Epithelial cell of proximal tubule (primary cell): ENCODE data around the gene GREM2. TPM values are rescaled to one million over a fixed set of nuclear protein-coding genes. Genes with fewer than 3 reads are reported as not detected.

Experiments used
- DNase-seq: peaks from one replicate; pipeline ENCODE4 v3.0.0-alpha.2; 2011; ENCODE audit warnings: low read depth
- H3K4me3 ChIP-seq: 2 replicates; pipeline ENCODE4 v1.5.1; 2011; ENCODE audit warnings: low read depth, mild to moderate bottlenecking, low read length
- total RNA-seq: library from RNA; depleted of rRNA; stranded (reverse); fragments of >200 nt; gene quantifications from 2 replicates; pipeline ENCODE4 v1.2.3, GENCODE V29; 2015
- TF ChIP-seq, protein P1 (sequence below): conservative IDR thresholded peaks from 2 replicates; pipeline ENCODE4 v1.5.1; 2012; ENCODE audit warnings: low read depth, mild to moderate bottlenecking, low read length

Gene GREM2
- total RNA-seq, 1 donor from 2014 or later: 0.06 TPM

- no peak overlapping the region for H3K4me3 ChIP-seq
- no peak for DNase-seq
- TF ChIP-seq, protein P1, sequence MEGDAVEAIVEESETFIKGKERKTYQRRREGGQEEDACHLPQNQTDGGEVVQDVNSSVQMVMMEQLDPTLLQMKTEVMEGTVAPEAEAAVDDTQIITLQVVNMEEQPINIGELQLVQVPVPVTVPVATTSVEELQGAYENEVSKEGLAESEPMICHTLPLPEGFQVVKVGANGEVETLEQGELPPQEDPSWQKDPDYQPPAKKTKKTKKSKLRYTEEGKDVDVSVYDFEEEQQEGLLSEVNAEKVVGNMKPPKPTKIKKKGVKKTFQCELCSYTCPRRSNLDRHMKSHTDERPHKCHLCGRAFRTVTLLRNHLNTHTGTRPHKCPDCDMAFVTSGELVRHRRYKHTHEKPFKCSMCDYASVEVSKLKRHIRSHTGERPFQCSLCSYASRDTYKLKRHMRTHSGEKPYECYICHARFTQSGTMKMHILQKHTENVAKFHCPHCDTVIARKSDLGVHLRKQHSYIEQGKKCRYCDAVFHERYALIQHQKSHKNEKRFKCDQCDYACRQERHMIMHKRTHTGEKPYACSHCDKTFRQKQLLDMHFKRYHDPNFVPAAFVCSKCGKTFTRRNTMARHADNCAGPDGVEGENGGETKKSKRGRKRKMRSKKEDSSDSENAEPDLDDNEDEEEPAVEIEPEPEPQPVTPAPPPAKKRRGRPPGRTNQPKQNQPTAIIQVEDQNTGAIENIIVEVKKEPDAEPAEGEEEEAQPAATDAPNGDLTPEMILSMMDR: no peak
Observed at GRCh38 chr1:240539769-240540414, 72.1 kb downstream of the GREM2 start.

GRCh38 chr1:240538776-240539430 lies 73.1 kb downstream of the GREM2 start:
- TF ChIP-seq, protein P1: no peak
- no peak overlapping the region for H3K4me3 ChIP-seq
- DNase-seq: no peak

DNA sequence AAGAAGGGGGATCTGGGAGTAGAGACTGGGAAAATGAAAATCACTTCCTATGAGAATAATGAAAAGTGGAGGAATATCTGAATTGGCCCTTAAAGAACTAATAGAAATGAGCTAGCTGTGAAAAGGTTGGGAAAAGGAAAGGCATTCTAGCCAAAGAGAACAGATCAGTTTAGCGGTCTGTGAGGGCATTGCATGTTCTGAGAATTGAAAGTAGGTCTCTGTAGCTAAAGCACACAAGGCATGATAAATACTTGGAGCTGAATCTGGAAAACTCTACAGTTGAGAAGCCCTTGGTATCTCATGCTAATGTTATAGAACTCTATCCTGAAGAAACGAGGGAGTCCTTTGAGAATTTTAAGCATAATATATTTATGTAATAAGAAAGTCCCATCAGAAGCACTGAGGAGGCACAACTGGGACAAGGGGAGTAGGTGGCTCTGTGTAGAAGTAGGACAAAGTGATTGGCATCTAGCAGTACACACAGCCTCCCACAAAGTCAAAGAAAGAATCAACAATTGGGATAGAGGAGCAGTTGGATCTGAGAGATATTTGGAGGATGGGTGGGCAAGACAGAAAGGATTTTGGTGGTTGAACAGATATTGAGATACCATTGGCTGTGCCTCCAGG lies 78.7 kb downstream of the GREM2 start:
- TF ChIP-seq, protein P1: no peak
- H3K4me3 ChIP-seq: no peak overlapping the region
- DNase-seq: no peak

DNA sequence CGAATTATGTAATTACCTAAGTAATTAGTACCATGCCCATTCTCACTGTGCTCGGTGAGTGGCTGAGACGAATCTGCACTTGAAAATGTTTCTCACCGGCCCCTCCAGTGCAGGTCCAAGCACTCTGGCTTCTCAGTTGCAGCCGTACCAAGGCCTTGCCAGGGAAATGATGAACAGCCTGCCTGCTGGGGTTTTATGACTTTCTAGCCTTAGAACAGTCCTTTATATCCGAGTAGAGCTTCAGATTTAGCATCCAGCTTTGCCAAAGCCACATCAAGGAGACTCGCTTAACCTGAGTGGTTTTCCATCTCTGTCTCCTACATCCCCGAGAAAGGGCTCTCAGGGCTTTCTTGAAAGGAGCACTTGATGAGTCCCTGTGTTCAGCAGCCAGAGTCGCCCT lies 83.4 kb downstream of the GREM2 start:
- no peak overlapping the region for H3K4me3 ChIP-seq
- TF ChIP-seq, protein P1: no peak
- no peak for DNase-seq

DNA sequence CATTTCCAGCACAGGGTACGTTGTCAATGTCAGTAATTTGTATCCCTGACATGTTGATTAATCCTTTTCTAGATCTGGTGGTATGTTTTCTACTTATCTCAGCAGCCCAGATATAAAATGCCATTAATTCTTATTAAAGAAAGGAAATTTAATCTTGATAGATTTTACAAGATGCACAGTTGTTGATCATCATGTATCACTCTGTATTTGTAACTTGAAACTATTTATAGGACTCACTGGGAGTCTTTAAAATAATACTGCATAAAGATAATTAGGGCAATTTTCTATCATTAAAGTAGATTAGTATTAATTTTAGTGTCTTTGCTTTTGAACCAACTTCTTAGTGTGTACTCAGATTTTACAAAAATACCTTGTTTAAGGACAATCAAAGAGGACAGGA lies 84.9 kb downstream of the GREM2 start:
- no peak overlapping the region for H3K4me3 ChIP-seq
- no peak for DNase-seq
- TF ChIP-seq, protein P1: no peak

DNA sequence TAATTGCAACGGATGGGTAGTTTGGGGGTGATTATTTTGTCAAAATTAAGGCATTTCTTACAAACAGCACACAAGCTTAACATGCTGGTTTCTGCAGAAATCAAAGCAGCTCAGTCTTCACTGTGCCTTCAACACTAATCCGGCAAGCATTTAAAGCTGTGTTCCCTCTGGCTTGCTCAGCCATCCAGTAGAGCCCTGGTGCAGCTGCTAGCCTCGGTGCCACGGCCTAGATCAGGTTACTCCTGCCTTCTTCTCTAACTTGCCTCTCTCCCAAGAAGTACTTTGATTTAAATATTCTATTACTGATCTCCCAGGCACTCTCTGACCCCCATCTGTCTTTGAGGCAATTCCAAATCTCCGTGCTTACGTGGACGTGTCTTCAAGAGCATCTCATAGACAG lies 85.6 kb downstream of the GREM2 start:
- H3K4me3 ChIP-seq: no peak overlapping the region
- TF ChIP-seq, protein P1: no peak
- no peak for DNase-seq
